Coronary artery (tissue), 2 donors: ENCODE measurements around the gene SLC41A3.

ENCODE experiments used
- DNase-seq: peaks from one replicate; pipeline ENCODE4 v3.0.0-alpha.2; 2017; ENCODE audit warnings: low spot score
- H3K27ac ChIP-seq, 2 donors: fragments of 200-600 bp; sonication (generic); one replicate each; pipeline ENCODE4 v1.5.1; 2016 to 2019
- H3K4me3 ChIP-seq: fragments of 200-600 bp; sonication (generic); 2 replicates; pipeline ENCODE4 v1.5.1; 2016; ENCODE audit warnings: mild to moderate bottlenecking, moderate library complexity
- CTCF ChIP-seq: fragments of 200-600 bp; sonication (generic); IDR thresholded peaks from one replicate; pipeline ENCODE4 v1.5.1; 2019; ENCODE audit warnings: antibody characterized with exemption

The SLC41A3 gene

GRCh38 chr3:126030455-126030854 is 53.5 kb downstream of the SLC41A3 start:
- no peak overlapping the region for H3K4me3 ChIP-seq
- no peak for TF ChIP-seq CTCF
- no peak overlapping the region for H3K27ac ChIP-seq
- peak; percentile 4 for DNase-seq

- H3K27ac ChIP-seq, result no peak overlapping the region
- no peak overlapping the region for H3K4me3 ChIP-seq
- DNase-seq, result peak; percentile 9
- no peak for TF ChIP-seq CTCF
Measured at GRCh38 chr3:126029241-126029640, 54.7 kb downstream of the SLC41A3 start.

- Histone ChIP-seq H3K27ac (no peak overlapping the region), H3K4me3 (no peak overlapping the region)
- no peak for DNase-seq
- no peak for TF ChIP-seq CTCF
Measured at GRCh38 chr3:126028096-126028495, 55.8 kb downstream of the SLC41A3 start.

- DNase-seq, result no peak
- TF ChIP-seq CTCF, result no peak
- no peak overlapping the region for H3K4me3 ChIP-seq
- H3K27ac ChIP-seq, result no peak overlapping the region
Measured at GRCh38 chr3:126026761-126027160, 57.2 kb downstream of the SLC41A3 start.

- DNase-seq, result no peak
- Histone ChIP-seq H3K4me3 (no peak overlapping the region), H3K27ac (no peak overlapping the region)
- TF ChIP-seq CTCF, result no peak
Measured at GRCh38 chr3:126026277-126026751, 57.6 kb downstream of the SLC41A3 start.

GRCh38 chr3:126025862-126026261 is 58.1 kb downstream of the SLC41A3 start:
- TF ChIP-seq CTCF, result no peak
- no peak overlapping the region for H3K4me3 ChIP-seq
- no peak overlapping the region for H3K27ac ChIP-seq
- no peak for DNase-seq

GRCh38 chr3:126025116-126025729 is 58.7 kb downstream of the SLC41A3 start:
- no peak overlapping the region for H3K27ac ChIP-seq
- H3K4me3 ChIP-seq, result no peak overlapping the region
- DNase-seq, result no peak

More at GRCh38 chr3:126025116-126025729, 58.7 kb downstream of the SLC41A3 start:
- no peak for TF ChIP-seq CTCF
